HG03575 (cell line): ENCODE results near the gene CACNB2.

Experiments used
- ATAC-seq: cut with Tn5 transposase; IDR thresholded peaks from one replicate; pipeline ENCODE4 v1.9.1; 2021; ENCODE audit not compliant: unreplicated experiment, insufficient number of reproducible peaks, low FRiP score; ENCODE audit errors: extremely low read depth

The CACNB2 gene

DNA sequence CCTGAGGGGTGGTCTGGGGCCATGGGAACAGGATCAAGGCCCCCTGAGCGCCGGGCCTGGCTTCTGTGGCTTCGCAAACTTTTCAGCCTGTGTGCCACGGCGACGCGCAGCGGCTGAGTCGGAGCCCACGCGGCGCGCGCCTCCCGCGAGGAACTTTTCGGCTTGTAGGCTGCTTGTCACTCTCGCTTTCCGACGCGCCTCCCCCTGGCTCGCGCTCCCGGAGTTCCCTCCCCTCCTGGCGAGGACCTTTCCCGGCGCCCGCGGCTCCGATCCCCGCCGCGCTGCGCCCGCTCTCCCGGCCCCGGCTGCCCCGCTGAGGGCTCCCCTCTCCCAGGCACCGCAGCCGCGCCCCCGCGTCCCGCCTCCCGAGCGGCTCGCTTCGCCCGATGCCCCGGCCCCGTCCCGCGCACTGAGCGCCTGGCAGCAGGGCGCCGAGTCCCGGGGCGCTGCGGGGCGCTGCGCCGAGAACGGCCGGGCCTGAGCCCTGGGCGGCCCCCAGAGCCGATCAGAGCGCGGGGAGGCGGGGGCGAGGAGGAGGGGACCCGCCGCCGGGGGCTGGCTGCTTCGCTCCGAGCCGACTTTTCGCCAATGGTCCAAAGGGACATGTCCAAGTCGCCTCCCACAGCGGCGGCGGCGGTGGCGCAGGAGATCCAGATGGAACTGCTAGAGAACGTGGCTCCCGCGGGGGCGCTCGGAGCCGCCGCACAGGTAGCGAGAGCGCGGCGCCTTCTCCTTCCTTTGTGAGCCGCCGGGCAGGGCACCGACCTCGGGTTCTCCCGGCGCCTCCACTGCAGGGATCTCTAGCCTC, at the start of gene CACNB2:
TSS of gene CACNB2 (plus strand) at position 276 of the 808 bp plus-strand sequence.
- ATAC-seq, result no peak

DNA sequence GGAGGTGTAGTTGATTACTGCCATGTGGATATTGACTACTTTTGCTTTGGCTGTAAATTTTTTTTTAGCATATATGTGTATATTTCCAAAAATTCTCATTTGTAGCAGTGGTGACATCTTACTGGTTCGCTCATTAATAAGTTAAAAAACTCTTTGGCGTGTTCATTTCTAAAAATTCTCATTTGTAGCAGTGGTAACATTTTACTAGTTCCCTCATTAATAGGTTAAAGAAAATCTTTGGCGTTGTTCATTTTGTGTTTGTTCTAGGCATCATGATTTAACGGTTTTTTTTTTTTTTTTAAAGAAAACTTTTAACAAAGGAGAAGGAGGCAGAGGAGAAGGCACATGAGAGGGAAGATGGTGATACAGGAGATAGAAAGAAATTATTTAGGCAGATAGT, 45.9 kb upstream of the CACNB2 start:
- ATAC-seq, result no peak

- no peak for ATAC-seq
Measured at GRCh38 chr10:18094793-18095192, 45.4 kb upstream of the CACNB2 start.

- ATAC-seq, result no peak
Measured at GRCh38 chr10:18097524-18097923, 42.7 kb upstream of the CACNB2 start.

- ATAC-seq, result no peak
Measured at GRCh38 chr10:18098201-18098600, 42.0 kb upstream of the CACNB2 start.

DNA sequence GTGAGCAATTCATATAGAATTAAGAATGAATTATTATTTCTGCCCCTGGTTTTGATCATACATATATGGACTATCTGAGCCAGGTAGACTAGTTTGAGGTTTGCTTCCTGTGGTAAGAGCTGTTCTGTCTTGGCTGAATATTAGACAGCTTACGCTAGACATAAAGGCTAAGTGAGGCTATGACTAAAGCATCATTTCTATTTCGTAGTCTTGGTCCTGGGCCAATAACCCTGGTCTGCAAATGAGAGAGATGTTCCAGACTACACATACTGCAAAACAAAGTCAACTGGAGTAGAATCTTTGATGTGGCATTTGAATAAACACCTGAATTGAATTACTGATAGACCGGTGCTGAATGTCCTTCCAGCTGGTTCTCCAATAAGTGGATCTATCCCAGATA, 40.8 kb upstream of the CACNB2 start:
- ATAC-seq, result no peak

GRCh38 chr10:18100669-18101068, 39.6 kb upstream of the CACNB2 start:
- ATAC-seq, result no peak

DNA sequence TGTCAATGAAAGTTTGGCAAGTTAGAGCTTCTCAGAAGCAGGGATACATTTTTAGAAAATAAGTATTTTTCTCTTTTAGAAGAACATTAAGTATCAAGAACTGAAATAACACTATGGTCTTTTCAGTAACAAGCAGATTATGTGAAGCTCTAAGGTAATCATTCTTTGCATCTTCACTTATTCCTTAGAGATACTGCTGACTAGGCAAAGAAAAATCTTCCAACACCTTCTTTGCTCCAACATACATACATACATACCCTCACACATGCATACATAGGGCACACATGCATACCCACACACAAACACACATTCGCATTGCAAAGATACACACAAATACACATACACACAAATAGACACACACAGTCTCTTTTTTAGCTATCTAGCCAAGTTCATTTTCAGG, 37.8 kb upstream of the CACNB2 start:
- ATAC-seq, result no peak

GRCh38 chr10:18104223-18104872, 35.9 kb upstream of the CACNB2 start:
- ATAC-seq, result no peak

DNA sequence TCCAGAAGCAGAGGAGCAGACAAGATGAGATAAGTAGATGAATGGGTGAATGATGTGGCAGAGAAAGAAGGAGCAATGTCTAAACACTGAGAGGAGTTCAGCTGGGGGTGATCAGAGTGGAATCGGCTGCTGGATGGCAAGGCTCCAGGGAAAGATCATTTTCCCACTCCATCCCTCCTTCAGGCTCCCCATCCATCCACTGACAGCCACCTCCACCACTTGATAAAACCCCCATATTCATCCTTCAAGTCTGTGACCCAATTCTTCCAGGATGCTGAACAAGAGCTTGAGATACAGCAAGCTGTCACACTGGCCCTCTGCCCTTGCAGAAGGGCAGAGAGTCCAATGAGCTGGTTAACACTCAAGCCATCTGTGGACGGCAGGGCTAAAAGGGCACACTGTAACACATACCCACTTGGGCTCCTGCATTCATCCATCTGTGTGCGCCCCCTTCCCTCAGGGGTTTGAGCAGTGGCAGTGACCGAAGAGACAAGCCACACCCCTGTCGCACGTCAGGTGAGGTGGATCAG, 30.8 kb upstream of the CACNB2 start:
- no peak for ATAC-seq

DNA sequence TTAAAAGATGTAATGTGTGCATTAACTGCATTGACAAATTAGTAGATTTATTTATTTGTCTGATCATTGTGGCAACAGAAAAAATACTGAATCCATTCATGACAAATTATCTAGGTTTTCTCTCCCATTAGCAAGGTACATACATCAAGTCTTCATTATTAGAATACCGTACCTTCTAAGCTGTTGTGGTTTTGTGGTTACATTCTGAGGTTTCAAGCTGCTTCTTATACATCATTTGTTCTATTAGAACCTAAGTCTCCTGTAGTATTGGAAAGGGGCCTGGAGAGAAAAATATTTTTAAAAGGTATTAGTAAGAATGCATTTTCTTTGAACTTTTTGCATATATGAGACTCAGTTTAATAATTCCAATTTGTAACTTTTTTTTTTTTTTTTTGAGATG, 26.3 kb upstream of the CACNB2 start:
- no peak for ATAC-seq

- ATAC-seq, result no peak
Measured at GRCh38 chr10:18117276-18117675, 22.9 kb upstream of the CACNB2 start.

DNA sequence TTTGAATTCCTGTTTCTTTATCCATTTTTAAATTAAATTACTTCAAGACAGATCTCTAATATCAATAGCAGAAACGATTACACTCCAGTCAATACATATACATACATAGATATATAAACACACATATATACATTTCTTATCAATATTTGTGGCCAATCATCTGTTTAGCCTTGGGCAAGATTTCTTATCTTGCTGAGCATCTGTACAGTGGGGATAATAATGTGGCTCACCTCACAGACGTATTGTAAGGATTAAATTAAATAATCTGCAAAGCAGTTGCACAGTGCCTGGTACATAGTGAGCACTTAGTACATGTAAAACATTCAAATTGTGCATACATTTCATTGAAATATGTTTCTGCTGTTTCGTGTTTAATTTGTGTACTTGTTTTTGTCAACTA, 17.5 kb upstream of the CACNB2 start:
- no peak for ATAC-seq

DNA sequence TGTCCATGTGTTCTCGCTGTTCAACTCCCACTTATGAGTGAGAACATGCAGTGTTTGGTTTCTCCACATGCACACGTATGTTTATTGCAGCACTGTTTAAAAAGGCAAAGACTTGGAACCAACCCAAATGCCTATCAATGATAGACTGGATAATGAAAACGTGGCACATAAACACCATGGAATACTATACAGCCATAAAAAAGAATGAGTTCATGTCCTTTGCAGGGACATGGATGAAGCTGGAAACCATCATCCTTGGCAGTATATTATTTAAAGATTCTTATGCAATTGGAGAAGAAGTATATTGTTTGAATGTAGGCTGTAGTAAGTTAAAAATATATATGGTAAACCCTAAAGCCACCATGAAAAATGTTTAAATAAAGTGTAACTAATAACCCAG, 7.2 kb upstream of the CACNB2 start:
- no peak for ATAC-seq

GRCh38 chr10:18134509-18134908, 5.7 kb upstream of the CACNB2 start:
- ATAC-seq, result no peak

- ATAC-seq, result no peak
Measured at GRCh38 chr10:18134921-18135320, 5.3 kb upstream of the CACNB2 start.

DNA sequence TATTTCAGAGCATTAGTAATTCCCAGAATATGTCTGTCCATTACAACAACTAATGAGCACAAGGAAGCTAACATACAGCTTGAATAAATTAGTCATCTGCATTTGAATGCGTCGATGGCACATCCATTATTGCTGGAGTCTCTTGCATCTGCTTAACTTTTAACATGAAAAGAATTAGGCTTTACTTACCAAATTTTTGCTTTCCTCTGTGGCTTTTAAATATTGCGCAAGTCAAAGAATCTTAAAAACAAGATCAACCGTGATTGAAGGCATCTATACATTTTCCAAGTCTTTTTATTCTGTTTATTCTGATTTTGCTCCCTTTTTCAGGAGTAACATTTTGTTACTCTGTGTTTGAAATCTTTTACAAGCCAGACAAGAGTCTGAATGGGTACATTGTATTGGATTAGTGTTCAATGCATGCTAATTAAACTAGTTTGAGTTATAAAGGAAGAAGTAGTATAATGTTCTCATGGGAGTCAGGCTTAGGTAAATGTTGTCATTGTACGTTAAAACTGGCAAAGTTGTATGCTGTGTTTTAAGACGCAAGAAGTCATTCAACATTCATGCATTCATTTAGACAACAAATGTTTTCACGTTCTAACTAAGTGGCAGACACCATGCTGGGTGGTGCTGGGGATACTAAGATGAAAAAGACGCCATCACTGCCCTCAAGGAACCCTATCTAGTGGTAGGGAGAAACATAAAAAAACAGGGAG, 4.0 kb upstream of the CACNB2 start:
- ATAC-seq, result no peak

DNA sequence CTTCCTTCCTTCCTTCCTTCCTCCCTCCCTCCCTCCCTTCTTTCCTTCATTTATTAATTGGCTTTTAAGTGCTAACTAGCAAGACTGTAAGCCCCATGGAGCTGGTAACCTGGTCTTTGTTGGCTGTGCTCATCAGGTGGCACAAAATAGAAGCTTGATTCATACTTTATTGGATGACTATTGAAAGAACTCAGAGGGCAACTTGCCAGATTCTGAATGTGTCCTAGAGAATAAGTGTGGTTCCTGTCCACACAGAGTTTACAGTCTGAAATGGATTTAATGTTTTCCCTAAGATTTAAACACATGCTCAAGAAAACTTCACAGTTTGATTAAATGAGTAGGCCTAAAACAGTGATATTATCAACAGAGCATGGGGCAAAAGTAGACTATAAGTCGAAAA, 3.1 kb upstream of the CACNB2 start:
- no peak for ATAC-seq

DNA sequence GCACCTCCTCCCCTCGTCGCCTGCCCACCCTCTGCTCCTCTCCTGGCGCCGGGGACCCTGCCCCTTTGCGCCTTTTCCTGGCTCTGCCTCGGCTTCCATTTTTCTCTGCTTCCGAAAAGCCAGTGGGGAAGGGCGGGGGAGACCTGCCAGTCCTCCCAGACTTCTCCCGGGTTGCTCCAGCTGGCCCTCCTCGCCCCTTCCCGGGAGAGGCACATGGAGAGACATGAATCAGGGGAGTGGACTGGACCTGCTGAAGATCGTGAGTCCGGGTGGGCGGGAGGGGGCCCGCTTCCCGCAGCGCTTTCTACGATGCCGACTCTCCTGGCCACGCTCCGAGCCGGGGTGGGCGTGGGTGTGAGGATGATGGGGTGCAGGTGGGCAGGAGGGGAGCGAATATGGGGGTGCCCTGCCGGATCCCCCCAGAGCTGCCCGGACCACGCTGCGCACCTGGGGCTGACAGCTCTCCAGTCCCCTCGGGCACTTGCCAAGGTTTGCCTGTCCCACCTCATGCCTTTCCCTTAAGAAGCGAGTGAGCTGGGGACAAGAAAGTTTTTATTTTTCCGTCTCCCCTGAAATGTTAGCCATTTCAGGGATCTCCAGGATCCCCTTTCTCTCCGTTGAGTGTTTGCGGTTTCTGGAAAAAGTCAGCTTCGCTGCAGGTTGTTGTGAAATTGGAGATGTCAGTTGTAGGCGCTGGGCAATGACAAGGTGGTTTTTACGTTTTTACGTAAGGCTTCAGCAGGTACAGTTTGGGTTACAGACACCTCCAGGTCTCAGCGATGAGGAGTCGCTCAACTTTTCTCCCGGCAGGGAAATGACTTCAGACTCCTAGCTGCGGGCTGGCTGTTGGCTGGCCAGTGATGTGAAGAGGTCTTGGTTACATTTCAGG, 977 bp downstream of the CACNB2 start:
- no peak for ATAC-seq
